MM.1S (cell line): Measurements from ENCODE around the gene NDUFV3.

Experiments used
- CTCF ChIP-seq: fragments of 300-600 bp; sonication (generic); IDR thresholded peaks from 2 replicates; pipeline ENCODE4 v1.5.1; 2016; ENCODE audit warnings: antibody characterized with exemption, low read length, mixed read lengths
- EZH2 ChIP-seq: fragments of 300-600 bp; sonication (generic); optimal IDR thresholded peaks from 2 replicates; pipeline ENCODE3; 2017; ENCODE audit warnings: low read depth, mild to moderate bottlenecking, antibody characterized with exemption, low read length, mixed read lengths
- EZH2phosphoT487 ChIP-seq: fragments of 300-600 bp; sonication (generic); IDR thresholded peaks from 2 replicates; pipeline ENCODE4 v1.6.1; 2018; ENCODE audit warnings: antibody characterized with exemption, low read length

- TF ChIP-seq CTCF (no peak), EZH2phosphoT487 (no peak), EZH2 (no peak)
These were observed 28.8 kb downstream of the NDUFV3 start for GRCh38 chr21:42921927-42922326.
